GM21825 (cell line): ENCODE results near the gene TXNDC9.
A peak's percentile ranks its signal among the peaks of the same experiment; 100 is the strongest.
"Not testable (repeated sequence)": the region's sequence is repeated elsewhere in the genome, so short reads cannot be mapped to it uniquely, and the experiment has no call there.

Source experiments
- ATAC-seq: cut with Tn5 transposase; IDR thresholded peaks from one replicate; pipeline ENCODE4 v1.9.1; 2021; ENCODE audit warnings: mild to moderate bottlenecking, moderate library complexity; ENCODE audit not compliant: unreplicated experiment

Gene TXNDC9

GRCh38 chr2:99336804-99337112 is 625 bp upstream of the TXNDC9 start:
- peak; percentile 2 for ATAC-seq

DNA sequence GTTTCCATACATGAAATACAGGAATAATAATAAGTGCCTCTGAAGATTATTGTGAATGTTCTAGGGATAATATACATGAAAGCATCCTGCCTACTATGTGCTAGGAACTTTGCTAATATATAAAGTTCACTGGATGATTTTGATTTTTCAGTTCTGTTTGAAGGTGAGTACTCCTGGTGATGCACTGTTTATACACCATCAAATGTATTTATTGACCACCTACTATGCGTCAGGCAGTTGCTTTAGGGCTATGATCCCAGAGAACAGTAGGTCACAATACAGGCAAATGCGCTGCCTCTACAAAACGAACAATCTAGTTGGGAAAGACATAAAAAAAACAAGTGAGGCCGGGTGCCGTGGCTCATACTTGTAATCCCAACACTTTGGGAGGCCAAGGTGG is 10.7 kb downstream of the TXNDC9 start:
- no peak for ATAC-seq

GRCh38 chr2:99317873-99318200 is 18.3 kb downstream of the TXNDC9 start:
- not testable (repeated sequence) for ATAC-seq

- ATAC-seq, result no peak
Observed at GRCh38 chr2:99317161-99317872, 18.8 kb downstream of the TXNDC9 start.

DNA sequence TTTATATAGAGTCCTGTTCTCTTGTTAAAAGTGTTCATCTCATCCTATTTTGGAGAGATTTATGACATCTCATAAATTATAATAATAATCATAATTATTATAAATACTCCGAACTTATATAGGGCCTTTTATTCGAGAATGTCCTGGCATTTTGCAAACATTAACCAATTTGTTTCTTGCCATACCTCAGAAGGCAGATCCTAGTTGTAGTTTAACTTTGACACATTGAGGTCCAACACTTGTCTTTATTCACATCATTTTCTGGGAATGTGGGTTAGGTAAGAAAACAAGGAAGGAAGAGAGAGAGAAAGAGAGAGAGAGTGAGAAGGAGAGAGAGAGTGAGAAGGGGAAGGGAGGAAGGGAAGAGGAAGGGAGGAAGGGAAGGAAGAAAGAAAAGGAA is 35.0 kb downstream of the TXNDC9 start, which contains the start of gene LYG1:
TSS of gene LYG1 (minus strand) at position 101 of the 400 bp plus-strand sequence. CDS start 5,527 bp downstream, outside the sequence.
- ATAC-seq, result not testable (repeated sequence)

DNA sequence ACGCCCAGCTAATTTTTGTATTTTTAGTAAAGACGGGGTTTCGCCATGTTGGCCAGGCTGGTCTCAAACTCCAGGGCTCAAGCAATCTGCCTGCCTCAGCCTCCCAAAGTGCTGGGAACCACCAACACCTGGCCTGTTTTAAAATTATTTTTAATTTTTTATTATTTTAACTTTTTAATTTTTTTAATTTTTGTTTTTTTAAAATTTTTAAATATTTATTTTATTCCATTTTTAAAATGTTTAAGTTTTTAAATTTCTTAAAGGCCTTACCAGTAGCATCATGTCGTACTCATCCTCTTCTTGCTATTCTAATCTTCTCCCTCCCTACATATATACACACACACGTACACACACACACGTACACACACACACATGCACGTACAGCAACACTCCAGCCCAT is 36.6 kb downstream of the TXNDC9 start:
- no peak for ATAC-seq

DNA sequence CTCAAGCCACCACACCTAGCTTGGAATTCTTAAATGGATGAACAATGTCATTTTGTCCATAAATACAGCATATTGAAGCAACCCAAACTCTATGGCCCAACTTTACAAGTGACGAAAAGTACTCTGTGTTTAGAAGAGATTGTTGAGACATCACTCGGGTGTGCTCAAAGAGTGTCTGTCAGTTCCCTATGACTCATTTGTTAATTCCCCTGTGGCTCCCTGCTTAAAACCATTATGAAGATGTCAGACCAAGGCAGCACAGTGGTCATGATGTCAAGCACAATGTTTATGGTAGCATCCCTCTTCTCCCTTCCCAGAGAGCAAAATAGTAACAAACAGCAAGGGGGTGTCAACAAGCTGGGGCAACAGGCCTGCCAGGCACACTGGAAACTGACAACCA is 38.1 kb downstream of the TXNDC9 start:
- no peak for ATAC-seq

DNA sequence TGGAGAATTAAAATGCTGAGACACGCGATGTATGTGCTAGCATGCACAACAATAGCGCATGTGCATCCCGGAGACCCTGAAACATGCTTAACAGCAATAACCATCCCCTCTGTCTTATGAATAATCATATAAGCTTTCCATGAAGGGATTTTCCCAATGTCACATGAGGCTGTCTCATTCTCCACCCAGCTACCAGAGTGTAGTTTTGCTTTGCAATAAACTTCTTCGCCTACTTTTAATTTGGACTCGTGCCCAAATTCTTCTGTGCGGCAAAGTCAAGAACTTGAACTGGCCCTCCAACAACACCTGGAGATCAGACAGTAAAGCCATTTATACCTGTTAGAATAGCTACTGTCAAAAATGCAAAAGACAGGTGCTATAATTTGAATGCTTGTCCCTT is 50.6 kb downstream of the TXNDC9 start:
- no peak for ATAC-seq

GRCh38 chr2:99279969-99280695 is 56.0 kb downstream of the TXNDC9 start:
- no peak for ATAC-seq

- ATAC-seq, result no peak
Observed at GRCh38 chr2:99278793-99279291, 57.3 kb downstream of the TXNDC9 start.

DNA sequence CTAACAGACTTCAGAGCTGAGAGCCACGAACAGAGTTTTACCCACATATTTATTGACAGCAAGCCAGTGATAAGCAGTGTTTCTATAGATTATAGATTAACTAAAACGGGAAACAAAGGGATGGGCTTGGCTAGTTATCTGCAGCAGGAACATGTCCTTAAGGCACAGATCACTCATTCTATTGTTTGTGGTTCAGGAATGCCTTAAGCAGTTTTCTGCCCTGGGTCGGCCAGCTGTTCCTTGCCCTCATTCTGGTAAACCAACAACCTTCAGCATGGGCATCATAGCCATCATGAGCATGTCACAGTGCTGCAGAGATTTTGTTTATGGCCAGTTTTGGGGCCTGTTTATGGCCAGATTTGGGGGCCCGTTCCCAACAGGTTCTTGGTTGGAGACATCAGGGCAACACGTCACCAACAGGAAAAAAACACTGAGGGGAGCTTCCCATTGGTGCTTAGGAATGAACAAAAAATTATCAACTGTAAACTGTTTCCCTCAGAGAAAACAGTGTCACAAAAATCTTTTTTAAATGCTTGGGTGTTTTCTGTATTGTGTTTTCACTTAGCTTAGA is 57.9 kb downstream of the TXNDC9 start:
- ATAC-seq, result not testable (repeated sequence)

DNA sequence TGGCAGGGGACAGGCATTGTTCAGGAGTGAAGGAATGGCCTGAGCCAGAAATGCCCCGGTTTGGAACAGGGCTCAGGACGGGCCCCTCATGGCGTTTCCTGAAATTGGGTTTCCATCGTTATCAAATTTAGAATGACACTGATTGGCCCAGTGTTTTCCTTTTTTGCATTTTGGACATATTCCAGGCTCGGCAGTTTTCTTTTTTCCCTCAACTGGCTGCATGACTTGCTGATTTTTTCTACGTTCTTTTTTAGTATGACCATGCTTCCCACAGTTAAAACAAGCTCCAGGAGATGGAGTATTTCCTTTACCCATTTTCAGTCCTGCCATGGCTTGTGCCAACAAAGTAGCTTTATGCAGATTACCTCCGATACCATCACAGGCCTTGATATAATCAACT is 60.3 kb downstream of the TXNDC9 start:
- no peak for ATAC-seq
